ENCODE measurements around the gene JAM3.

GRCh38 chr11:134132808-134133207, 63.9 kb downstream of the JAM3 start:
- TF ChIP-seq, protein P1, sequence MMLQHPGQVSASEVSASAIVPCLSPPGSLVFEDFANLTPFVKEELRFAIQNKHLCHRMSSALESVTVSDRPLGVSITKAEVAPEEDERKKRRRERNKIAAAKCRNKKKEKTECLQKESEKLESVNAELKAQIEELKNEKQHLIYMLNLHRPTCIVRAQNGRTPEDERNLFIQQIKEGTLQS (IDR thresholded peaks at IDR 0.05; ENCODE audit: borderline replicate concordance, extremely low read depth, low read depth, low read length), result no peak
- TF ChIP-seq ZNF24 (IDR thresholded peaks at IDR 0.05) (no peak), CHD2 (IDR thresholded peaks at IDR 0.05; ENCODE audit: borderline replicate concordance, low read depth, low read length) (no peak), POLR2A (IDR thresholded peaks at IDR 0.05; ENCODE audit: low read depth, low read length) (no peak), EGR1 (IDR thresholded peaks at IDR 0.05; ENCODE audit: borderline replicate concordance in 1 of 2, low read depth in 2 of 2, low read length in 2 of 2) (no peak), EZH2 (IDR thresholded peaks at IDR 0.05; ENCODE audit: borderline replicate concordance, control insufficient read depth, low read depth, low read length) (no peak), ETV6 (conservative IDR thresholded peaks at IDR 0.05 in 1 of 2, IDR thresholded peaks at IDR 0.05 in 1 of 2; ENCODE audit: borderline replicate concordance in 1 of 2, low read depth in 1 of 2) (no peak), CTCF (IDR thresholded peaks at IDR 0.05 in 2 of 3, conservative IDR thresholded peaks at IDR 0.05 in 1 of 3; ENCODE audit: control insufficient read depth in 2 of 3, extremely low read depth in 1 of 3, insufficient read depth in 1 of 3, low read depth in 3 of 3, low read length in 3 of 3) (no peak), HDAC2 (IDR thresholded peaks at IDR 0.05) (no peak), POLR2AphosphoS5 (IDR thresholded peaks at IDR 0.05; ENCODE audit: low read length) (no peak)
- TF ChIP-seq, protein P2, sequence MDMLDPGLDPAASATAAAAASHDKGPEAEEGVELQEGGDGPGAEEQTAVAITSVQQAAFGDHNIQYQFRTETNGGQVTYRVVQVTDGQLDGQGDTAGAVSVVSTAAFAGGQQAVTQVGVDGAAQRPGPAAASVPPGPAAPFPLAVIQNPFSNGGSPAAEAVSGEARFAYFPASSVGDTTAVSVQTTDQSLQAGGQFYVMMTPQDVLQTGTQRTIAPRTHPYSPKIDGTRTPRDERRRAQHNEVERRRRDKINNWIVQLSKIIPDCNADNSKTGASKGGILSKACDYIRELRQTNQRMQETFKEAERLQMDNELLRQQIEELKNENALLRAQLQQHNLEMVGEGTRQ (IDR thresholded peaks at IDR 0.05; ENCODE audit: borderline replicate concordance, low read depth, low read length), result no peak

Data from GM12878 (cell line).